H1 (cell line): ENCODE data around the gene RSRC2. TPM values are rescaled to one million over a fixed set of nuclear protein-coding genes. Genes with fewer than 3 reads are reported as not detected.

Experiments
- CTCF ChIA-PET: fragments of 300-600 bp; sonication (Branson Sonifier 250); formaldehyde crosslinking; loops from one replicate; lab custom pipeline; 2021; ENCODE audit not compliant: partially characterized antibody; lab: Charles Lee
- POLR2A ChIA-PET: fragments of 300-600 bp; sonication (Branson Sonifier 250); formaldehyde crosslinking; loops from one replicate; lab custom pipeline; 2021; ENCODE audit warnings: inconsistent platforms; ENCODE audit not compliant: partially characterized antibody; lab: Charles Lee
- DNase-seq, 2 experiments: peaks; one replicate each; pipeline versions ENCODE4 v3.0.0 to v3.0.0-alpha.2; 2010 to 2022; ENCODE audit warnings: low spot score in 2 of 2, low read depth in 1 of 2, mixed read lengths in 1 of 2
- FAIRE-seq: peaks from 2 replicates; lab custom pipeline; 2011; peaks lifted over from hg19 to GRCh38; lab: Jason Lieb, UNC
- H2AFZ ChIP-seq: 2 replicates; pipeline ENCODE4 v1.8.1; 2012; ENCODE audit warnings: low read length, inconsistent platforms
- H2AK5ac ChIP-seq: 2 replicates; pipeline ENCODE4 v1.6.1; 2013; ENCODE audit warnings: low read depth, low read length
- H2BK120ac ChIP-seq: replicated peaks from 2 replicates; pipeline ENCODE3; 2013; ENCODE audit warnings: low read depth, low read length, inconsistent platforms
- H2BK12ac ChIP-seq: 2 replicates; pipeline ENCODE4 v1.6.1; 2013; ENCODE audit warnings: low read depth, low read length
- H2BK15ac ChIP-seq: 2 replicates; pipeline ENCODE4 v1.6.1; 2013; ENCODE audit warnings: low read length
- H2BK20ac ChIP-seq: 2 replicates; pipeline ENCODE4 v1.6.1; 2013; ENCODE audit warnings: low read length
- H2BK5ac ChIP-seq: 2 replicates; pipeline ENCODE4 v1.6.1; 2013; ENCODE audit warnings: low read depth, low read length
- H3K14ac ChIP-seq: 2 replicates; pipeline ENCODE4 v1.6.1; 2013; ENCODE audit warnings: inconsistent platforms; ENCODE audit not compliant: insufficient read length
- H3K18ac ChIP-seq: 2 replicates; pipeline ENCODE4 v1.6.1; 2013; ENCODE audit warnings: low read length; ENCODE audit errors: extremely low read depth
- H3K23ac ChIP-seq: 2 replicates; pipeline ENCODE4 v1.6.1; 2013; ENCODE audit warnings: inconsistent platforms; ENCODE audit not compliant: insufficient read length
- H3K23me2 ChIP-seq: 2 replicates; pipeline ENCODE4 v1.6.1; 2013; ENCODE audit warnings: low read depth, low read length
- H3K27ac ChIP-seq: 2 replicates; pipeline ENCODE4 v1.6.1; 2011; ENCODE audit warnings: low read depth, low read length, inconsistent platforms
- H3K27me3 ChIP-seq, 4 experiments: replicated peaks in 1 of 4; 1 replicate in 1 of 4; 2 replicates in 3 of 4; pipeline versions ENCODE4 v1.6.1 to v1.8.1; 2011 to 2013; ENCODE audit warnings: low read length in 3 of 4, mild to moderate bottlenecking in 3 of 4, inconsistent platforms in 2 of 4, mixed read lengths in 2 of 4, moderate library complexity in 1 of 4; ENCODE audit not compliant: control insufficient read depth in 3 of 4, insufficient read depth in 3 of 4; ENCODE audit errors: extremely low read depth in 1 of 4
- H3K36me3 ChIP-seq, 4 experiments: 2 replicates each; pipeline versions ENCODE4 v1.6.1 to v1.8.1; 2011 to 2013; ENCODE audit warnings: mild to moderate bottlenecking in 4 of 4, low read length in 3 of 4, moderate library complexity in 2 of 4, control low read depth in 1 of 4, inconsistent platforms in 1 of 4; ENCODE audit not compliant: insufficient read depth in 4 of 4, control insufficient read depth in 2 of 4
- H3K4ac ChIP-seq: replicated peaks from 2 replicates; pipeline ENCODE3; 2013; ENCODE audit warnings: low read length, low read depth, mixed read lengths, inconsistent platforms; ENCODE audit not compliant: insufficient read length
- H3K4me1 ChIP-seq, 4 experiments: replicated peaks in 1 of 4; 1 replicate in 1 of 4; 2 replicates in 3 of 4; pipeline versions ENCODE4 v1.6.1 to v1.8.1; 2011 to 2013; ENCODE audit warnings: low read length in 3 of 4, inconsistent platforms in 2 of 4, mixed read lengths in 1 of 4; ENCODE audit not compliant: insufficient read depth in 4 of 4, control insufficient read depth in 3 of 4
- H3K4me2 ChIP-seq, 2 experiments: 2 replicates each; pipeline versions ENCODE4 v1.6.1 to v1.8.1; 2011 to 2013; ENCODE audit warnings: low read depth in 2 of 2, low read length in 2 of 2, control low read depth in 1 of 2, inconsistent platforms in 1 of 2, mild to moderate bottlenecking in 1 of 2; ENCODE audit not compliant: insufficient read depth in 1 of 2
- H3K4me3 ChIP-seq, 4 experiments: fragments of 200-600, 300-600 bp in 1 of 4; sonication (generic), shearing (Covaris generic), sonication (Bioruptor Twin) in 1 of 4; 2 replicates each; pipeline versions ENCODE4 v1.5.1 to v1.8.1; 2011 to 2016; ENCODE audit warnings: low read length in 4 of 4, low read depth in 3 of 4, control low read depth in 2 of 4, inconsistent platforms in 2 of 4, mild to moderate bottlenecking in 2 of 4, mixed read lengths in 1 of 4, moderate library complexity in 1 of 4; ENCODE audit not compliant: insufficient read depth in 2 of 4; ENCODE audit errors: extremely low read depth in 1 of 4
- H3K56ac ChIP-seq: replicated peaks from 2 replicates; pipeline ENCODE3; 2013; ENCODE audit warnings: low read depth, mild to moderate bottlenecking, mixed read lengths, low read length, inconsistent platforms; ENCODE audit not compliant: insufficient read length
- H3K79me1 ChIP-seq: 2 replicates; pipeline ENCODE4 v1.6.1; 2013; ENCODE audit warnings: low read depth, low read length, control low read depth
- H3K79me2 ChIP-seq, 2 experiments: 2 replicates each; pipeline versions ENCODE4 v1.6.1 to v1.8.1; 2012 to 2013; ENCODE audit warnings: low read length in 2 of 2, mild to moderate bottlenecking in 2 of 2, inconsistent platforms in 1 of 2; ENCODE audit not compliant: insufficient read depth in 2 of 2, control insufficient read depth in 1 of 2
- H3K9ac ChIP-seq, 4 experiments: replicated peaks in 1 of 4; 1 replicate in 1 of 4; 2 replicates in 3 of 4; pipeline versions ENCODE4 v1.6.1 to v1.8.1; 2011 to 2013; ENCODE audit warnings: low read depth in 3 of 4, low read length in 3 of 4, control low read depth in 2 of 4, mild to moderate bottlenecking in 2 of 4, moderate library complexity in 2 of 4, inconsistent platforms in 1 of 4; ENCODE audit errors: extremely low read depth in 1 of 4
- H3K9me3 ChIP-seq, 2 experiments: 2 replicates each; pipeline versions ENCODE4 v1.6.1 to v1.8.1; 2012 to 2013; ENCODE audit warnings: mild to moderate bottlenecking in 2 of 2, moderate library complexity in 2 of 2, control low read depth in 1 of 2, inconsistent platforms in 1 of 2, low read depth in 1 of 2, low read length in 1 of 2, mixed read lengths in 1 of 2; ENCODE audit not compliant: insufficient read depth in 2 of 2
- H4K20me1 ChIP-seq, 2 experiments: replicated peaks in 1 of 2; 2 replicates each; pipeline versions ENCODE3 to v1.8.1; 2011 to 2013; ENCODE audit warnings: inconsistent platforms in 2 of 2, low read length in 2 of 2, mild to moderate bottlenecking in 1 of 2; ENCODE audit not compliant: insufficient read depth in 2 of 2, control insufficient read depth in 1 of 2
- H4K5ac ChIP-seq: 2 replicates; pipeline ENCODE4 v1.6.1; 2013; ENCODE audit warnings: low read length, low read depth, mixed read lengths, inconsistent platforms; ENCODE audit not compliant: insufficient read length
- H4K8ac ChIP-seq: 2 replicates; pipeline ENCODE4 v1.8.0; 2013; ENCODE audit warnings: mild to moderate bottlenecking, moderate library complexity, low read length, inconsistent platforms; ENCODE audit not compliant: insufficient read depth; ENCODE audit errors: extremely low read depth
- H4K91ac ChIP-seq: replicated peaks from 2 replicates; pipeline ENCODE3; 2013; ENCODE audit warnings: low read length, mixed read lengths, inconsistent platforms; ENCODE audit not compliant: insufficient read length
- CBX8 ChIP-seq: fragments of 300-800, 300-1000 bp; sonication (generic); IDR thresholded peaks from 2 replicates; pipeline ENCODE4 v1.7.1; 2016; ENCODE audit warnings: low read depth, low read length, borderline replicate concordance
- CREB1 ChIP-seq: IDR thresholded peaks from 2 replicates; pipeline ENCODE4 v1.6.1; 2012; ENCODE audit warnings: inconsistent platforms
- E2F6 ChIP-seq: IDR thresholded peaks from 2 replicates; pipeline ENCODE4 v1.6.1; 2012; ENCODE audit warnings: inconsistent platforms
- MAX ChIP-seq: IDR thresholded peaks from 2 replicates; pipeline ENCODE4 v1.6.1; 2012; ENCODE audit warnings: inconsistent platforms
- POLR2A ChIP-seq, 2 experiments: IDR thresholded peaks; 1 replicate in 1 of 2; 2 replicates in 1 of 2; pipeline ENCODE4 v1.6.1; 2011; ENCODE audit warnings: low read depth in 2 of 2, low read length in 2 of 2, mild to moderate bottlenecking in 2 of 2; ENCODE audit errors: control extremely low read depth in 1 of 2
- RXRA ChIP-seq: IDR thresholded peaks from 2 replicates; pipeline ENCODE4 v1.6.1; 2011; ENCODE audit warnings: low read depth, mild to moderate bottlenecking, low read length, moderate library complexity; ENCODE audit not compliant: insufficient read depth
- SP4 ChIP-seq: IDR thresholded peaks from 2 replicates; pipeline ENCODE4 v1.6.1; 2012; ENCODE audit warnings: low read length, inconsistent platforms
- TEAD4 ChIP-seq: IDR thresholded peaks from 2 replicates; pipeline ENCODE4 v1.6.1; 2012; ENCODE audit warnings: low read depth, low read length, inconsistent platforms, mixed read lengths
- WGBS, 2 experiments: shearing (Covaris generic) in 1 of 2; methylation state at CpG; one replicate each; pipeline versions ENCODE4 v1.1.6 to v1.1.7; 2013 to 2015; ENCODE audit warnings: low lambda C conversion rate in 2 of 2, mixed read lengths in 2 of 2, inconsistent platforms in 1 of 2, low coverage in 1 of 2, missing lambda C conversion rate in 1 of 2; ENCODE audit not compliant: insufficient replicate concordance in 2 of 2, insufficient coverage in 1 of 2, insufficient read length in 1 of 2; ENCODE audit errors: extremely low coverage in 1 of 2, missing lambda C conversion rate in 1 of 2; 5-methylcytosine and 5-hydroxymethylcytosine counted together
- long read RNA-seq, 2 experiments: library from RNA in 1 of 2; library from capped mRNA in 1 of 2; stranded (forward); transcript quantifications; one replicate each; pipeline ENCODE4 v2.0.0, GENCODE V29; 2021; ENCODE audit warnings: inconsistent platforms in 1 of 2
- polyA minus RNA-seq, 3 experiments: library from RNA; depleted of rRNA, polyadenylated mRNA; stranded (reverse); fragments of >200 nt; gene quantifications; 1 replicate in 2 of 3; 2 replicates in 1 of 3; pipeline ENCODE4 v1.2.3, GENCODE V29; 2011
- polyA plus RNA-seq, 7 experiments: library from polyadenylated mRNA; depleted of rRNA in 3 of 7; stranded (reverse) in 5 of 7; unstranded in 2 of 7; fragments of >200 nt in 5 of 7; fragments of 200-250 nt in 2 of 7; gene quantifications; 1 replicate in 5 of 7; 2 replicates in 1 of 7; 4 replicates in 1 of 7; pipeline versions ENCODE4 v1.2.1 to v1.2.3, GENCODE V29; 2011 to 2013; ENCODE audit warnings: missing spikeins in 2 of 7, mixed read lengths in 2 of 7
- total RNA-seq: library from RNA; stranded (reverse); fragmentation: NEBNext Ultra II Directional; extraction: Animal tissue kit (Norgen Biotek cat#: 25700); gene quantifications from 2 replicates; pipeline ENCODE4 v1.2.1, GENCODE V29; 2021

The RSRC2 gene
- 71.4 and 72.8 TPM in 2 replicates for total RNA-seq
- 8.6 and 15.9 TPM in 2 replicates for polyA plus RNA-seq (2011; rRNA removed)
- polyA plus RNA-seq (2011; cell fraction: cytosol; rRNA removed): 42.3 TPM
- polyA plus RNA-seq (2011; cell fraction: nucleus; rRNA removed): 20.4 TPM
- 68.4 to 128 TPM (median 81.6 TPM) in 4 replicates for polyA plus RNA-seq (2012, experiment 1 of 2)
- 7.6 TPM for polyA plus RNA-seq (2012, experiment 2 of 2)
- polyA plus RNA-seq (2013, experiment 1 of 2): 68.8 TPM
- polyA plus RNA-seq (2013, experiment 2 of 2): 66.4 TPM
- polyA minus RNA-seq (2011; rRNA and poly(A)+ RNA removed): 14.6 and 17.1 TPM in 2 replicates
- 18.6 TPM for polyA minus RNA-seq (2011; cell fraction: cytosol; rRNA and poly(A)+ RNA removed)
- polyA minus RNA-seq (2011; cell fraction: nucleus; rRNA and poly(A)+ RNA removed): 56.0 TPM
- long read RNA-seq, experiment 1, partial matches to known transcripts: 32 of 40 reads
- long read RNA-seq, experiment 1, other reads (novel, unspliced or antisense): 8 of 40 reads
- long read RNA-seq, experiment 2, transcript RSRC2-201 (10 exons, 3,520 nt): major isoform, 47 of 155 reads
- long read RNA-seq, experiment 2, partial matches to known transcripts: 81 of 155 reads
- long read RNA-seq, experiment 2, other reads (novel, unspliced or antisense): 22 of 155 reads

- H2AK5ac ChIP-seq: peak within 1 kb of the TSS; percentile 99
- 0 out of 2 replicates have a peak within 1 kb of the TSS, but pooled peaks have one; percentile 88 for H2BK15ac ChIP-seq
- H3K18ac ChIP-seq: peak within 1 kb of the TSS; percentile 98
- ChIA-PET CTCF (interaction anchor here (1.3 kb wide), 1 partner anchor 24 kb away, joined by 3 read pairs; no protein-coding TSS in a partner anchor), POLR2A (interaction anchor here (0.7 to 49.0 kb wide), 34 partner anchors 0 to 255 kb away, joined by 3 to 1221 read pairs (median 4); partner anchors contain the start of genes DENR, KNTC1, RSRC2 and ZCCHC8)
- H4K8ac ChIP-seq: peak within 1 kb of the TSS; percentile 100
- DNase-seq (peak; percentile 93 to 98), FAIRE-seq (peak; percentile 86)
- peak within 1 kb of the TSS; percentile 100 for H3K27ac ChIP-seq
- H3K79me1 ChIP-seq: peaks cover 3% of the 10 kb centered on the region; the same call in 1 of the 2 replicates
- H3K23ac ChIP-seq: no peak within 1 kb of the TSS
- peak within 1 kb of the TSS; percentile 98 for H3K4ac ChIP-seq
- peaks cover 10% of the 10 kb centered on the region for H3K23me2 ChIP-seq
- peak within 1 kb of the TSS; percentile 100 for H2BK5ac ChIP-seq
- peaks cover 2 to 43% (median 14%) of the 10 kb centered on the region in 4 experiments; a peak in 6 of 8 replicates for H3K36me3 ChIP-seq
- H3K56ac ChIP-seq: peak within 1 kb of the TSS; percentile 98
- H2AFZ ChIP-seq: peak within 1 kb of the TSS; percentile 94
- peak within 1 kb of the TSS; percentile 31 for H3K14ac ChIP-seq
- peaks cover 54 to 90% of the 10 kb centered on the region in 2 experiments for H3K79me2 ChIP-seq
- H3K4me1 ChIP-seq: no peaks in the 10 kb centered on the region; a peak in 4 of 7 replicates
- WGBS, 2 experiments: 1% methylated on average over 51 of the region's 51 CpGs; no CpG with 5 or more reads in 1 of the 2 experiments
- peak within 1 kb of the TSS; percentile 98; the same call in 1 of the 2 replicates for H2BK12ac ChIP-seq
- H3K4me2 ChIP-seq: peak within 1 kb of the TSS; percentile 82 to 93
- peak within 1 kb of the TSS; percentile 69 for H2BK120ac ChIP-seq
- no peaks in the 10 kb centered on the region for H3K27me3 ChIP-seq
- H4K91ac ChIP-seq: peak within 1 kb of the TSS; percentile 83
- H3K4me3 ChIP-seq: peak within 1 kb of the TSS; percentile 96 to 99 (median 98)
- peak within 1 kb of the TSS; percentile 93 for H4K5ac ChIP-seq
- H3K9ac ChIP-seq: peak within 1 kb of the TSS; percentile 98 to 100 (median 100)
- H4K20me1 ChIP-seq: peaks cover 3 to 14% of the 10 kb centered on the region in 2 experiments
- H2BK20ac ChIP-seq: peak within 1 kb of the TSS; percentile 41; the same call in 1 of the 2 replicates
- H3K9me3 ChIP-seq: no peaks in the 10 kb centered on the region
- peak; percentile 96 for TF ChIP-seq TEAD4
- no peak for TF ChIP-seq CBX8
- peak; percentile 93 for TF ChIP-seq E2F6
- TF ChIP-seq MAX: peak; percentile 79
- peak; percentile 40 for TF ChIP-seq CREB1
- TF ChIP-seq RXRA: no peak
- TF ChIP-seq SP4: peak; percentile 92
- TF ChIP-seq POLR2A (IDR thresholded peaks at IDR 0.05; ENCODE audit: control extremely low read depth in 1 of 2, low read depth in 2 of 2, low read length in 2 of 2): peak; percentile 99
These were observed at the start of gene RSRC2, which contains the start of gene KNTC1 for GRCh38 chr12:122526683-122527477. Gene RSRC2, minus strand, starts transcription at chr12:122526936. Its CDS starts 83 bp downstream, at chr12:122526853. Gene KNTC1, plus strand, starts transcription at chr12:122527249. Its CDS starts 2,815 bp downstream, at chr12:122530064.
